Fibroblast of skin of right biceps (primary cell): ENCODE results near the gene SERPINB6.
"Not testable (repeated sequence)": the region's sequence is repeated elsewhere in the genome, so short reads cannot be mapped to it uniquely, and the experiment has no call there.

Experiments
- DNase-seq: peaks from one replicate; pipeline ENCODE4 v3.0.0-alpha.2; 2013

Gene SERPINB6

DNA sequence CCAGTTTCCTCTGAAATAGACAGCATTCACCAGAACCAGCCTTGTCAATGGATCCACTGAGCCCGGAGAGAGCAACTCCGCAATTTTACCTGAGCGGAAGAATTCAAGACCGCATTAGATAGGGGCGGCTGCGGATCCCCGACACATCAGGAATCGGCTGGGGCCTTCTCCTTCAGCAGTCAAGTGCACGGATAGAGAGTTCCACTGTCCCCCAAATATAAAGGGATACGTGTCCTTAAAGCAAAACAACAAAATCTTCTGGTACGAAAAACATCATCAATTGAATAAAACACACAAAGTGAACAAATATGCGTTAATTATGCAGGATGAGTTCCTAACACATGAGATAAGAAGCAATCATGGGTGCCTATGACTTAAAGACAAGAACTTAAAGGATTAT is 18.3 kb downstream of the SERPINB6 start:
- no peak for DNase-seq

DNA sequence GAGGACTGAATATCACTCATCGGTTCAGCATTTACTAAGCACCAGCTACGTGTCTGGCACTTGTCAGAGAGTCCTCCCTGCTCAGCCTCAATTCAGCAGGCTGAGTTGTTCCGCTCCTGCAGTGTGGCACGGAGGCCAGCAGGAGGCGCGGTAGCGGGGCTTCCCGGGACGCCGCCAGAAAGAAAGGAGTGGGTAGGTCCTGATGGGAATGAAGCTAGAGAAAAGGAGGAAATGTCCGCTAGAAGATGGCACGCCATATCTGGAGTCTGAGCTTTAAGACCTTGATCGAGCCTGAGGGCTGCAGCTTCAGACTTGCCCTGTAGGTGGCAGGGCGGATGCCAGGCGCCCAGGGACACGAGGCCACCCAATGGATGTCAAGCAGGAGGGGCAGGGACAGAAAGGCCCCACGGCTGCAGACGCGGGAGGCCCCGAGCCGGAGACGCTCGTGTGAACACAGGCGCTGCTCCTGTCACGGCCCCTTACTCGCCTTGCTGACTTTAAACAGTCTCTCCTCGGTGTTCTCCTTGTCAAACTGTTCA is 18.7 kb downstream of the SERPINB6 start:
- DNase-seq: peak; percentile 94

DNA sequence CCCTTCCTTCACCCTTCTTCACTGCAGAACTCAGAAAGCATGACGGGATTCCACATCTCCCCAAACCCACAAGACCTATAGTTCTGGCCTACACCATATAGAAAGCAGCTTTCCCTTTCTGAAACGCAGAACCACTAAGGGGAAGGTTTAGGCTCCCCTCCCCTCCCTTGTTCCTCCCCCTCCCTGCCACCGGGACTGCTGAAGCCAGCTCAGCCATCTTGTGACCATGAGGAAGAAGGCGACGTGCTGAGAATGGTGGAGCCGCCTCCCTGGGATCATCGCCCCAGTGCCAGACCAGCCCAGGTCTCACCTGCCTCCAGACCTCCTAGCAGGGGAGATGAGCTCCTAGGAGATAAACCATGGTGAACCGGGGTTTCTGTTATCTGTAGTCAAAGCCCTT is 19.6 kb downstream of the SERPINB6 start:
- no peak for DNase-seq

GRCh38 chr6:2950713-2951112 is 20.7 kb downstream of the SERPINB6 start:
- DNase-seq: no peak

DNA sequence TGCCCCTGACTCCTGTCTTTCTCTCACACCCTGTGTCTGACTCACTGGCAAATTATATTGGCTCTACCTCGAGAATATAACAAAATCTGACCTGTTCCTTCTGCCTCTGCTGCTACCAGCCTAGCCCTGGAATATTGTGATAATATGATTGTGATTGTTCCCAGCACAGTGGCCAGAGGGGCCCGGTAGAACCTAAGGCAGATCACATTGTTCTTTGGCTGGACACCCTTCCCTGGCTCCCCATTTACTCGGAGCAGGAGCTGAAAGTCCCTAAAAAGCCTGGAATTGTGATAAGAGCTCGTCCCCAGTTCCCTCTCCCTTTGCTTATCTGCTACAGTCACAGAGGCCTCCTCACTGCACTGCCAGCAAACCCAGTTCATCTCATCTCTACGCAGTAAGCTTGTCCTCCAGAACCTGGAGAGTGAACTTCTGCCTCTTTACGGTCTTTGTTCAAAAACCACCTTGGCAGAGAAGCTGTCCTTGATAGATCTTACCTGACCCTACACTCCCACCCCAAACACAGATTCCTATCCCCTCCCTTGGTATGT is 21.8 kb downstream of the SERPINB6 start:
- DNase-seq: no peak

GRCh38 chr6:2949121-2949520 is 22.2 kb downstream of the SERPINB6 start:
- no peak for DNase-seq

DNA sequence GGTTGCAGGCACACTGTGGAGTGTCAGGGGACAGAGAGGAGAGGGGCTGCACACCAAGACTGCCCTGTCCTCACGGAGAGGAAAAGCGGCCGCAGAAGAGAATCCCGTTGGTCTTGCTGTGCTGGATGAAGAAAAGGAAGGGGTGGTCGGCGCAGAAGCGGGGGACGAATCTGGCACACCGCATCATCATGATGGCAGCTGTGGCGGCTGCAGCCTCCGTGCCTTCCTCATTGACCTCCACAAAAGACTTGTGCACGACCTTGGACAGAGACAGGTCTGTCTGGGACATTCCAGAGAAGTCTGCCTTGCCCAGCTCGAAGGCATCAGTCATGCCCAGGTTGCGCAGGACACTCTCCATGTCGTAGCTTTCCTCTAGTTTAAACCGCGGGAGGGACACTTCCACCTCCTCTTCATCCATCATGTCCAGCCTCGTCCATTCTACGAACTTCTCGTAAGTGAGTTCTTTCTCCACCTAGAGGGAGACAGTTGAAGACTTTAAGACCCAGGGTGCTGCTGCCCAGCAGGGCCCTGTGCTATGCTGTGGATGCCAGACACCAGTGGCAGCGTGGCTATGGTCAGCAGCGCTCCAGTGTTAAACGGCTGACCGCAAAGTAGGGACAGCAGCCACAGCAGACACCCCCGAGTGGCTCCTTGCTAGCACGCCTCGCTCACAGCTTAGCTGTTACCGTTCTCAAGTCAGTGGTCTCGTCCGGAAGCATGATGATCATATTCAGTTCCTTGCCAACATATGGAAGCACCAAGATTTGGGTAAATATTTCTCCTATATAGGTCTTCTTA is 22.9 kb downstream of the SERPINB6 start:
- DNase-seq: no peak

GRCh38 chr6:2947445-2947844 is 23.9 kb downstream of the SERPINB6 start:
- DNase-seq: no peak

DNA sequence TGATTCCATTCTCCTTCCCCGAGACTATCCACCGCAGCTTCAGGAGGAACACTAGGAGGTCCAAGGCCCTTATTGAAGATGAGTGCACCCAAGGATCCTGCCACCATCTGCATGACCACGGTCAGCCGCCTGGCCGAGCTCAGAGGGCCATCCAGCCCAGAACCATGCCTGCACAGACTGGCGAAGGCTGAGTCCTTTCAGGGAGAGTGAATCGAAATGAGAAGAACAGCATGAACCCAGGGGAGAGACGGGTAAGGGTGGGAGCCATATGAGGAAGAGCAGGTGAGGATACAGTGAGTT is 26.3 kb downstream of the SERPINB6 start:
- no peak for DNase-seq

DNA sequence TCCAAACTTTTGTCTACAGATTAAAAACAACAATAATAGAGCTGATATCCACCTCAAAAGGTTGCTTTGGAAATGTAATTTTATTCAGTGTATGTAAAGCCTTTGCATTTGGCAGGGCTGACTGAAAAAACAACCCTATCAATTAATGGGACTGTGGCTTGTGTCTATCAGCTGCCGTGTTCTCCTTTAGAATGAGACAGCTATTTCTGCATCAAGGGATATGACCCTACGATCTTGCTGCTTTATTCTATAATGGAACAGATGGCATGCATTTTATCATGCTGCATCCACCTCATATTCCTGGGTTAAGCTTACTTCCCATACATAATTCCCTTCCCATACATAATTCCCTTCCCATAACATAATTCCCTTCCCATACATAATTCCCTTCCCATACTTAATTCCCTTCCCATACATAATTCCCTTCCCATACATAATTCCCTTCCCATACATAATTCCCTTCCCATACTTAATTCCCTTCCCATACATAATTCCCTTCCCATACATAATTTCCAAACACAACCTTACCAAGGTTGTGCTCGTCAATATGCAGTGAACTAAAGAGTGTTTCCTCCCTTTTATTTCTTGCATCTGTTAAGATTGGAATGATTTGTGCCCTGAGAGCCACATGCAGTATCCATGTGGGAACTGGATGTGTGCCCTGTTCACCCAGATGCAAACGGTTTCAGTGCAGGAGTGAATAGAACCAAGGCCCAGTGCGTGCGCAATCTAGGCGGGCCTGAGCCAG is 26.8 kb downstream of the SERPINB6 start:
- no peak for DNase-seq

- no peak for DNase-seq
Observed at GRCh38 chr6:2943564-2943955, 27.8 kb downstream of the SERPINB6 start.

DNA sequence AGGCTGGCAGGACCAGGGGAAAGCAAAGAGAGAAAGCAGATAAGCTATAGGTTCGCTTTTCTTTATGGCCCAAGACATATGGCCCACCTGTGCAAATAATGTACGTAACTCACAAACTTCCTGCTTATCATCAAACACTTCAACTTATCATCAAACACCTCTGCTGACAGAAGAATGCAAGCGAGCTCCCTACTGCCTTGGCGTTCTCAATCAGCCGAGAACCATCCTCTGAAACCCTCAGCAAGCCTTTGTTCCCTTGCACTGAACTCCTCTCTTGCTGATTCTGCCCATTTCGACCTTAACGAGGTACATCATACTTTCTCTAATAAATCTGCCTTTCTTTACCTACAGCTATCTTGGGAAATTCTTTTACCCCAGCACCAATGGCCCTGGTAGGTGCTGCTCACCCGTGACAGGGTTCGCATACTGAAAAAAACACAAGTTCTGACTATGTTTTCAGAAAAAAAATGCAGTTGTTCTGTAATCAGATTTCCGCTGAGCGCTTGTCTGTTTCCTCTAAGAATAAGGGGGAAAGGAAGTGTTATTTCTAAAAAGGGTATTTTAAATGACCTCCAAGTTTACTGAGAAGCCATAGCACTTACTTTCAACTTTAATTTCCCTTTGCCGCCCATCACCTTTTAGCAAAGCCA is 28.3 kb downstream of the SERPINB6 start:
- DNase-seq: no peak

- DNase-seq: not testable (repeated sequence)
Observed at GRCh38 chr6:2942116-2942515, 29.3 kb downstream of the SERPINB6 start.

GRCh38 chr6:2940851-2941250 is 30.5 kb downstream of the SERPINB6 start:
- DNase-seq: no peak

DNA sequence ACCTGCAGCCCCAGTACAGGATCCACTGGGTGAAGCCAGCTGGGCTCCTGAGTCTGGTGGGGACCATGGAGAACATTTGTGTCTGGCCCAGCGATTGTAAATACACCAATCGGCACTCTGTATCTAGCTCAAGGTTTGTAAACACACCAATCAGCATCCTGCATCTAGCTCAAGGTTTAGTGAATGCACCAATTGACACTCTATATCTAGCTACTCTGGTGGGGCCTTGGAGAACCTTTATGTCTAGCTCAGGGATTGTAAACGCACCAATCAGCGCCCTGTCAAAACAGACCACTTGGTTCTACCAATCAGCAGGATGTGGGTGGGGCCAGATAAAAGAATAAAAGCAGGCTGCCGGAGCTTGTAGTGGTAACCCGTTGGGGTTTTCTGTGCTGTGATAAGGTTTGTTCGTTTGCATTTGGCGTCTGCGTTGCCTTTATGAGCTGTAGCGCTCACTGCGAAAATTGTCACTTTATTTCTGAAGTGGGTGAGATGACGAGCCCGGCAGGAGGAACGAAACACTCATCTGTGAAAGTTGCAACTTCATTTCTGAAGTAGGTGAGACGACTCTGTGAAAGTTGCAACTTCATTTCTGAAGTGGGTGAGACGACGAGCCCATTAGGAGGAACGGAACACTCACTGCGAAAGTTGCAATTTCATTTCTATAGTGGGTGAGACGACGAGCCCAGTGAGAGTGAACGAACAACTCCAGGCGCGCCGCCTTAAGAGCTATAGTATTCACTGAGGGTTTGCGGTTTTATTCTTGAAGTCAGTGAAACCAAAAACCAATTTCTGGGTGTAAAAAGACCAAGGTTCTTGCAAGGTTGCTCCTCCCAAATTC is 31.1 kb downstream of the SERPINB6 start:
- no peak for DNase-seq

GRCh38 chr6:2939315-2940009 is 31.9 kb downstream of the SERPINB6 start:
- no peak for DNase-seq

- no peak for DNase-seq
Observed at GRCh38 chr6:2938632-2939083, 32.7 kb downstream of the SERPINB6 start.

DNA sequence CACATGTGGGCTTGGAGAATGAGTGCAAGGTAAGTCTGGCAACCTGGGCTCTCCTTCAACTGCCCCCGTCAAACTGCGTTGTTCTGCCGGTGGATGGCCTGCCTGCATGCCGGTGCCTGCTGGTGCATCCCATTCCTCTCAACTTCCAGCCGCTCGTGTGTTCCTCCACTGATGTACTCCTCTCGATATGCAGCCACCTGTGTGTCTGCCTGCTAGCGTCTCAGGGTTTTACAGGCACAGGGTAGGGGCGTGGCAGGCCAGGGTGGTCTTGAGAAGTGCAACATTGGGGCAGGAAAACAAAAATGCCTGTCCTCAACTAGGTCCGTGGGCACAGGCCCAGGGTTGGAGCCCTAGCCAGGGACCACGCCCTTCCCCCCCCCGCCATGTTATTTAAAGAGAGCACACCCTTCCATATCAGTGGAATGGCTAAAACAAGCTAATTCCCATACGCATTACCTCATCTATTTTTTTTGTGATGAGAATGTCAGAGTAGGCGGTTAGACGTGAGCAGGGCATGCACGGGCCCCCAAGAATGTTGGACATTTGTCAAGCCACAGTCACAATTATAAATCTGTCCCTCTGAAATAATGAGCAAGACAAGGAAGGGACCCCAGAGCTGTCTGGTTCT is 33.2 kb downstream of the SERPINB6 start:
- DNase-seq: no peak

DNA sequence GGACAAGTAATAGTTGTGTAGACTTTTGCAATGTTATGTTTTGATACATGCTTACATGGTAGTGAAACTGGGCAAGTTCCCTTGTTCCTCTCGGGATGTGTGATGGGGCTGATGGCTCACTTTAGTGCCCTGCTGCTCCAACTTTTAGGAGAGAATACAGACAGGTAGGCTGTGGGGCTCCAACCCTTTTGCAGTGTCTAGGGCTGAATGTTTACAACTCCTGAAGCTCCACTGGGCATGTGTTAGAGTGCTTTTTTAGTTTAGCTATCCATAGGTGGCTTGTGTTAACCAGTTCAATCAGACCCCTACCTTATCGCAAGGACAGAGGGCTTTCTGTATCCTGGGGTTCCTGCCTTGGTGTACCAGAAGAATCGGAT is 33.8 kb downstream of the SERPINB6 start:
- DNase-seq: no peak

DNA sequence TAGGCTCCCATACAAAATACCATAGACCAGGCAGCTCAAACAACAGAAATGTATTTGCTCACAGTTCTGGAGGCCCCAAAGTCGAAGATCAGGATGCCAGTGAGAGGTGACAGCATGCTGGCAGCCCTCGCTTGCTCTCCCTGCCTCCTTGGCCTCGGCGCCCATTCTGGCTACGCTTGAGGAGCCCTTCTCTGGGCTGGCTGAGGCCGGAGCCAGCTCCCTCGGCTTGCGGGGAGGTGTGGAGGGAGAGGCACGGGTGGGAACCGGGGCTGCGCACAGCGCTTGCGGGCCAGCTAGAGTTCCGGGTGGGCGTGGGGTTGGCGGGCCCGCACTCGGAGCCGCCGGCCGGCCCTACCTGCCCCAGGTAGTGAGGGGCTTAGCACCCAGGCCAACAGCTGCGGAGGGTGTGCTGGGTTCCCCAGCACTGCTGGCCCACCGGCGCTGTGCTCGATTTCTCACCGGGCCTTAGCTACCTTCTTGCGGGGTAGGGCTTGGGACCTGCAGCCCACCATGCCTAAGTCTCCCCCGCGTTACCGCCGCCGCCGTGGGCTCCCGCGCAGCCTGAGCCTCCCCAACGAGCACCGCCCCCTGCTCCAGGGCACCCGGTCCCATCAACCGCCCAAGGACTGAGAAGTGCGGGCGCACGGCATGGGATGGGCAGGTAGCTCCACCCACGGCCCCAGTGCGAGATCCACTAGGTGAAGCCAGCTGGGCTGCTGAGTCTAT is 35.6 kb downstream of the SERPINB6 start:
- no peak for DNase-seq

- DNase-seq: no peak
Observed at GRCh38 chr6:2934057-2934456, 37.3 kb downstream of the SERPINB6 start.
